MCF 10A (cell line): ENCODE results near the gene CABLES2. TPM values are rescaled to one million over a fixed set of nuclear protein-coding genes. Genes with fewer than 3 reads are reported as not detected.

Experiments used
- BruUV-seq: library from RNA; stranded (reverse); fragments of 400-500 nt; replicated peaks from 2 replicates; lab custom pipeline; 2021; lab: Mats Ljungman, UMichigan
- CTCF ChIA-PET: fragments of 300-600 bp; sonication (Branson Sonifier 250); formaldehyde crosslinking; extraction: SDS; loops from one replicate; lab custom pipeline; 2021; ENCODE audit warnings: antibody characterized with exemption, inconsistent platforms; lab: Yijun Ruan, JAX
- POLR2A ChIA-PET: fragments of 300-600, 350-650 bp; sonication (Branson Sonifier 250); formaldehyde crosslinking; extraction: SDS; loops from one replicate; lab custom pipeline; 2020; ENCODE audit warnings: antibody characterized with exemption, inconsistent platforms; lab: Yijun Ruan, JAX
- DNase-seq: peaks from one replicate; pipeline ENCODE4 v3.0.0-alpha.2; 2018; ENCODE audit not compliant: unreplicated experiment
- H3K27ac Mint-ChIP-seq: one replicate; pipeline ENCODE4 v1.8.0; 2022; ENCODE audit warnings: mild to moderate bottlenecking, low read depth, mixed read lengths; ENCODE audit not compliant: unreplicated experiment
- H3K27me3 Mint-ChIP-seq: one replicate; pipeline ENCODE4 v1.8.0; 2022; ENCODE audit warnings: mixed read lengths; ENCODE audit not compliant: insufficient read depth, unreplicated experiment
- H3K36me3 Mint-ChIP-seq: one replicate; pipeline ENCODE4 v1.8.0; 2022; ENCODE audit warnings: mild to moderate bottlenecking, moderate library complexity, mixed read lengths; ENCODE audit not compliant: insufficient read depth, unreplicated experiment
- H3K4me1 Mint-ChIP-seq: one replicate; pipeline ENCODE4 v1.8.0; 2022; ENCODE audit warnings: mixed read lengths; ENCODE audit not compliant: insufficient read depth, unreplicated experiment
- H3K4me3 Mint-ChIP-seq: one replicate; pipeline ENCODE4 v1.8.0; 2022; ENCODE audit warnings: mild to moderate bottlenecking, moderate library complexity, mixed read lengths; ENCODE audit not compliant: unreplicated experiment
- H3K9me3 Mint-ChIP-seq: one replicate; pipeline ENCODE4 v1.8.0; 2022; ENCODE audit warnings: mixed read lengths; ENCODE audit not compliant: unreplicated experiment
- CTCF ChIP-seq: fragments of 200-600 bp; IDR thresholded peaks from one replicate; pipeline ENCODE4 v1.8.0; 2022; ENCODE audit warnings: antibody characterized with exemption, mild to moderate bottlenecking; ENCODE audit not compliant: unreplicated experiment
- intact Hi-C: fragments of 100-400 bp; cut with micrococcal nuclease; formaldehyde crosslinking; loops from 2 replicates; pipeline ENCODE4 v1.14.1; 2022
- total RNA-seq: library from RNA; stranded (reverse); gene quantifications from 2 replicates; pipeline ENCODE4 v1.2.3, GENCODE V29; 2022

Gene CABLES2
- total RNA-seq, 1 experiment from 2014 or later = 1.5 TPM

DNA sequence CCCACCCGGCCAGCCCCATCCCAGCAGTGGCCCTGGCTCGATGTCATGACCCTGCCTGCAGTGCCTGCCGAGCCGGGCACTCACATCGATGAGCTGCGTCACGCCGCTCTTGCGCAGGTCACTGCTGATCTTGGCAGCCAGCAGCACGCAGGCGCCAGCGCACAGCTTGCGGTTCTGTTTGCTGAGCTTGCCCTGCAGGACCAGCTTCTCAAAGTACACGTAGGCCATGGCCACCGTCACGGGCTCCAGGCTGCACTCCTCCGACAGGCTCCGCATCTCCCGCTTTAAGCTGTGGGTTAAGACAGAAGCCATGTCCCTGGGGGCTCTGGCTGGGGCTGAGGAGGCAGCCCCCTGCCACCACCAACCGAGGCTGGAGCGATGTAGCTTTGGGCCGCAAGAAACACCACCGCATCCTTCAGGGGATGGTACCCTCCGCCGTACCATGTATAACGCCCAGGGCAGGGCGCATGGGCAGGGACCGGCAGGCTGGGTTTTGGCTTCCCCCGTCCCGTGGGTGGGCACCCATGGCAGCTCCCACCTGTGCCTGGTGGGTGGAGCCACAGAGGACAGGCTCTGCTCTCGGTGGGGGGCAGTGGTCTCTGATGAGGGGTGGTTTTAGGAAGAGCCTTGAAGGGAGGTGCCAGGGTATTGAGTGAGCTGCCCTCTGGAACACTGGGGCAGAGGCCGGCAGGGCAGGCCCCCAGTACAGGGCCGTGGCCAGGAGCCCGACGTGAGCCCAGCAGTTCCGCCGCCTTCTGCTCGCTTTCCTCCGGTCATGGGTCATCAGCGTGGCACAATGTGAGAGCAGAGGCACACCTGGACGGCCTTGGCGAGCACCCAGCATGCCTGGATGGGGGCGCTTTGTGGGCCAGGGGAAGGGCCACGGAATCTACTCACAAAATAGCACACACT lies 15.7 kb downstream of the CABLES2 start:
- no peak overlapping the region for H3K4me3 Mint-ChIP-seq
- H3K9me3 Mint-ChIP-seq = no peaks in the 10 kb centered on the region
- peaks cover 69% of the 10 kb centered on the region for H3K36me3 Mint-ChIP-seq
- H3K27me3 Mint-ChIP-seq = no peaks in the 10 kb centered on the region
- intact Hi-C loops = no loop called here
- no peak overlapping the region for H3K27ac Mint-ChIP-seq
- ChIA-PET POLR2A (interaction anchor here (0.5 to 7.7 kb wide), 5 partner anchors 8 to 554 kb away, joined by 3 to 182 read pairs (median 3); partner anchors contain the start of gene LAMA5), CTCF (interaction anchor here (1.1 to 1.2 kb wide), 2 partner anchors 18 to 32 kb away, joined by 5 to 6 read pairs; no protein-coding TSS in a partner anchor)
- no peak for TF ChIP-seq CTCF
- no TSS peak for BruUV-seq
- H3K4me1 Mint-ChIP-seq = no peaks in the 10 kb centered on the region
- DNase-seq = no peak

DNA sequence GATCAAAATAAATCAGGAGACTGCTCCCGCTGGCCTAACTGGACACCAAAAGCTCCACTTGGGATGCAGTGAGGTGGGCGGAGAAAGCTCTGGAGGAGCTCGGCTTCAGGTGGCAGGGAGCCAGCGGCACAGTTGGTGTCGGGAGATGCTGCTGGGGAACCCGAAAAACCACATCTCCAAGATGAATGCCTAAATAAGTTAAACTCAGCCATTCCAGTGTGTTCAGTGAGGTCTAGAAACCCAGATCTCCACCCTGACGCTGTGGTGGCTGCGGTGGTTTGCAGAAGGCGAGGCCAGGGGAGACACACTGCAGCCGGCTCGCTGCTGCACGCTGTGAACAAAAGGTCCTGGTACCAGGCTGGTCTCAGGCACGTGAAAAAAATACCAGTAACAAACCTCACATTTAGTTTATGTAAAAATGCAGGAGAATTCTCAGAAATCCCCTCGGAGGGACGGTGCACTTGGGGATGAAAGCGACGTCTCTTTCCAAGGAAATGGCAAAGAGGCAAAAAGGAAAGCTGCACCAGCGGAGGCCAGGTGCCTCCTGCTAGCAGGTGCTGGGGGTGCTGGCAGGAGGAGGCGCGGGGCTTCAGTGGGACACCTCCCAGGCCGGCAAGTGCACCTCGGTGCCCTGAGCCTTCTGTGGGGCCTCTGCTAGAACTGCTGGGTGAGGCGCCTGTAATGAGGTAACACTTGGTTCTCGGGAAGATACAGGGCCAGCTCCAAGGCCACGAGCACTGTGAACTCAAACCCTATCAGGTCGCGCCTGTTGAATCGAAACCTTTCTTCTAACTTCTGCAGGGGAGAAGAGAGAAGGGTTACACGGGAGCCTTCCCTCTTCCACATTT lies 16.5 kb downstream of the CABLES2 start:
- CTCF ChIA-PET = interaction anchor here (0.7 to 1.2 kb wide), 6 partner anchors 19 to 422 kb away, joined by 3 to 9 read pairs (median 6); no protein-coding TSS in a partner anchor
- no peaks in the 10 kb centered on the region for H3K27me3 Mint-ChIP-seq
- intact Hi-C loops = no loop called here

GRCh38 chr20:62389601-62390087 lies 17.4 kb downstream of the CABLES2 start:
- peaks cover 73% of the 10 kb centered on the region for H3K36me3 Mint-ChIP-seq
- CTCF ChIA-PET = interaction anchor here (0.7 to 1.5 kb wide), 6 partner anchors 58 to 422 kb away, joined by 3 to 9 read pairs (median 5); no protein-coding TSS in a partner anchor
- H3K27me3 Mint-ChIP-seq = no peaks in the 10 kb centered on the region
- no peak for DNase-seq
- H3K4me1 Mint-ChIP-seq = no peaks in the 10 kb centered on the region
- no peak for TF ChIP-seq CTCF
- H3K9me3 Mint-ChIP-seq = no peaks in the 10 kb centered on the region
- intact Hi-C loops = loop anchor here (5.0 kb wide), 1 partner anchor 152 kb away; the partner anchor contains the start of gene OSBPL2
- H3K4me3 Mint-ChIP-seq = no peak overlapping the region
- BruUV-seq = no TSS peak
- POLR2A ChIA-PET = interaction anchor here (0.6 to 7.7 kb wide), 11 partner anchors 10 to 394 kb away, joined by 3 to 182 read pairs (median 7); partner anchors contain the start of genes ADRM1 and LAMA5
- no peak overlapping the region for H3K27ac Mint-ChIP-seq

More for the DNA sequence above, 16.5 kb downstream of the CABLES2 start:
- BruUV-seq = no TSS peak
- no peaks in the 10 kb centered on the region for H3K9me3 Mint-ChIP-seq
- POLR2A ChIA-PET = interaction anchor here (0.6 to 7.7 kb wide), 5 partner anchors 9 to 393 kb away, joined by 3 to 182 read pairs (median 3); partner anchors contain the start of gene LAMA5
- no peaks in the 10 kb centered on the region for H3K4me1 Mint-ChIP-seq
- peaks cover 69% of the 10 kb centered on the region for H3K36me3 Mint-ChIP-seq
- no peak overlapping the region for H3K4me3 Mint-ChIP-seq
- no peak for TF ChIP-seq CTCF
- H3K27ac Mint-ChIP-seq = no peak overlapping the region
- DNase-seq = no peak
